Activated CD4-positive, alpha-beta memory T cell treated with anti-CD3 and anti-CD28 coated beads, Interleukin-2, amount 10 ng/mL, durations not matched to agents 7 days and 5 days (primary cell): ENCODE measurements around the gene TMBIM1. TPM values are rescaled to one million over a fixed set of nuclear protein-coding genes. Genes with fewer than 3 reads are reported as not detected.

Experiments
- CTCF ChIA-PET: fragments of 350-600 bp; sonication (Branson Sonifier 250); formaldehyde crosslinking; loops from one replicate; lab custom pipeline; 2021; ENCODE audit warnings: antibody characterized with exemption, inconsistent platforms; lab: Charles Lee
- POLR2A ChIA-PET: fragments of 350-600 bp; sonication (Branson Sonifier 250); formaldehyde crosslinking; loops from one replicate; lab custom pipeline; 2021; ENCODE audit warnings: antibody characterized with exemption; lab: Charles Lee
- DNase-seq: peaks from one replicate; pipeline ENCODE4 v3.0.0-alpha.2; 2020
- H3K27ac Mint-ChIP-seq: one replicate; pipeline ENCODE4 v1.8.0; 2021; ENCODE audit warnings: mild to moderate bottlenecking, mixed read lengths
- H3K27me3 Mint-ChIP-seq: one replicate; pipeline ENCODE4 v1.8.0; 2021; ENCODE audit warnings: mixed read lengths
- H3K36me3 Mint-ChIP-seq: one replicate; pipeline ENCODE4 v1.8.0; 2021; ENCODE audit warnings: low read depth, mixed read lengths
- H3K4me1 Mint-ChIP-seq: one replicate; pipeline ENCODE4 v1.8.0; 2021; ENCODE audit warnings: mixed read lengths
- H3K4me3 Mint-ChIP-seq: one replicate; pipeline ENCODE4 v1.8.0; 2021; ENCODE audit warnings: mild to moderate bottlenecking, mixed read lengths
- H3K9me3 Mint-ChIP-seq: one replicate; pipeline ENCODE4 v1.8.0; 2021; ENCODE audit warnings: mixed read lengths
- total RNA-seq, 2 experiments: library from RNA; stranded (reverse); gene quantifications; one replicate each; pipeline ENCODE4 v1.2.3, GENCODE V29; 2021

TMBIM1 gene
- total RNA-seq, 2 experiments from 2014 or later: 105 to 107 TPM

- Mint-ChIP-seq H3K36me3 (peaks cover 89% of the 10 kb centered on the region), H3K27me3 (no peaks in the 10 kb centered on the region), H3K9me3 (no peaks in the 10 kb centered on the region), H3K4me3 (no peak overlapping the region), H3K4me1 (peaks cover 40% of the 10 kb centered on the region), H3K27ac (peak overlapping the region; percentile 10)
- CTCF ChIA-PET: interaction anchor here (0.7 to 2.6 kb wide), 4 partner anchors 9 to 49 kb away, joined by 3 to 9 read pairs (median 4); no protein-coding TSS in a partner anchor
- POLR2A ChIA-PET: interaction anchor here (0.8 to 11.0 kb wide), 5 partner anchors 9 to 20 kb away, joined by 3 to 260 read pairs (median 5); partner anchors contain the start of gene ARPC2
- no peak for DNase-seq
Measured at GRCh38 chr2:218234521-218234920, 57.8 kb downstream of the TMBIM1 start.

- Mint-ChIP-seq H3K27ac (peak overlapping the region; percentile 29), H3K4me1 (peaks cover 46% of the 10 kb centered on the region), H3K9me3 (no peaks in the 10 kb centered on the region), H3K27me3 (no peaks in the 10 kb centered on the region), H3K4me3 (no peak overlapping the region), H3K36me3 (peaks cover 87% of the 10 kb centered on the region)
- ChIA-PET CTCF (interaction anchor here (1.2 to 2.6 kb wide), 4 partner anchors 9 to 24 kb away, joined by 3 to 9 read pairs (median 4); no protein-coding TSS in a partner anchor), POLR2A (interaction anchor here (0.9 to 11.0 kb wide), 5 partner anchors 8 to 15 kb away, joined by 3 to 260 read pairs (median 5); partner anchors contain the start of gene ARPC2)
- no peak for DNase-seq
Measured at GRCh38 chr2:218233543-218233942, 58.8 kb downstream of the TMBIM1 start.

GRCh38 chr2:218230882-218231281 lies 61.4 kb downstream of the TMBIM1 start:
- H3K36me3 Mint-ChIP-seq: peaks cover 89% of the 10 kb centered on the region
- H3K9me3 Mint-ChIP-seq: no peaks in the 10 kb centered on the region
- DNase-seq: peak; percentile 56
- H3K27me3 Mint-ChIP-seq: no peaks in the 10 kb centered on the region
- H3K4me1 Mint-ChIP-seq: peaks cover 70% of the 10 kb centered on the region
- peak overlapping the region; percentile 86 for H3K27ac Mint-ChIP-seq
- H3K4me3 Mint-ChIP-seq: peak overlapping the region; percentile 48
- ChIA-PET POLR2A (interaction anchor here (0.8 to 11.0 kb wide), 13 partner anchors 11 to 1017 kb away, joined by 3 to 260 read pairs (median 7); partner anchors contain the start of gene ARPC2), CTCF (interaction anchor here (0.6 to 4.6 kb wide), 14 partner anchors 10 to 341 kb away, joined by 3 to 62 read pairs (median 5); partner anchors contain the start of genes AAMP, ARPC2, CXCR1 and PNKD)

GRCh38 chr2:218229851-218230250 lies 62.5 kb downstream of the TMBIM1 start:
- DNase-seq: peak; percentile 58
- ChIA-PET CTCF (interaction anchor here (0.7 to 4.6 kb wide), 17 partner anchors 8 to 480 kb away, joined by 3 to 62 read pairs (median 5); partner anchors contain the start of genes AAMP, ARPC2 and PNKD), POLR2A (interaction anchor here (0.9 to 11.0 kb wide), 18 partner anchors 8 to 1018 kb away, joined by 3 to 260 read pairs (median 6); partner anchors contain the start of genes AAMP, ARPC2, BCS1L and CTDSP1)
- Mint-ChIP-seq H3K4me1 (peaks cover 80% of the 10 kb centered on the region), H3K4me3 (peak overlapping the region; percentile 48), H3K9me3 (no peaks in the 10 kb centered on the region), H3K27ac (peak overlapping the region; percentile 86), H3K36me3 (peaks cover 89% of the 10 kb centered on the region), H3K27me3 (no peaks in the 10 kb centered on the region)

- Mint-ChIP-seq H3K36me3 (peaks cover 89% of the 10 kb centered on the region), H3K4me3 (peak overlapping the region; percentile 33), H3K27ac (peak overlapping the region; percentile 86), H3K4me1 (peaks cover 82% of the 10 kb centered on the region), H3K27me3 (no peaks in the 10 kb centered on the region), H3K9me3 (no peaks in the 10 kb centered on the region)
- peak; percentile 63 for DNase-seq
- ChIA-PET CTCF (interaction anchor here (0.9 to 4.6 kb wide), 18 partner anchors 8 to 481 kb away, joined by 3 to 62 read pairs (median 5); partner anchors contain the start of genes AAMP, ARPC2 and PNKD), POLR2A (interaction anchor here (0.9 to 11.0 kb wide), 16 partner anchors 9 to 430 kb away, joined by 3 to 260 read pairs (median 8); partner anchors contain the start of genes AAMP, ARPC2, BCS1L and CTDSP1)
Measured at GRCh38 chr2:218229239-218229638, 63.1 kb downstream of the TMBIM1 start.

- H3K36me3 Mint-ChIP-seq: peaks cover 89% of the 10 kb centered on the region
- no peaks in the 10 kb centered on the region for H3K27me3 Mint-ChIP-seq
- POLR2A ChIA-PET: interaction anchor here (1.1 to 11.0 kb wide), 13 partner anchors 9 to 172 kb away, joined by 3 to 260 read pairs (median 9); partner anchors contain the start of genes AAMP, ARPC2, CTDSP1 and PNKD
- DNase-seq: no peak
- CTCF ChIA-PET: interaction anchor here (0.8 to 4.6 kb wide), 15 partner anchors 8 to 167 kb away, joined by 3 to 62 read pairs (median 5); partner anchors contain the start of genes ARPC2 and CATIP
- peaks cover 84% of the 10 kb centered on the region for H3K4me1 Mint-ChIP-seq
- H3K9me3 Mint-ChIP-seq: no peaks in the 10 kb centered on the region
- H3K27ac Mint-ChIP-seq: peak overlapping the region; percentile 86
- H3K4me3 Mint-ChIP-seq: peak overlapping the region; percentile 33
Measured at GRCh38 chr2:218228366-218229090, 63.8 kb downstream of the TMBIM1 start.

- peaks cover 90% of the 10 kb centered on the region for H3K4me1 Mint-ChIP-seq
- CTCF ChIA-PET: interaction anchor here (0.6 to 3.0 kb wide), 3 partner anchors 10 to 169 kb away, joined by 4 to 10 read pairs (median 4); no protein-coding TSS in a partner anchor
- H3K36me3 Mint-ChIP-seq: peaks cover 86% of the 10 kb centered on the region
- no peak for DNase-seq
- no peaks in the 10 kb centered on the region for H3K9me3 Mint-ChIP-seq
- no peaks in the 10 kb centered on the region for H3K27me3 Mint-ChIP-seq
- H3K4me3 Mint-ChIP-seq: no peak overlapping the region
- H3K27ac Mint-ChIP-seq: peak overlapping the region; percentile 74
- POLR2A ChIA-PET: interaction anchor here (0.6 to 11.0 kb wide), 4 partner anchors 8 to 431 kb away, joined by 3 to 260 read pairs (median 18); partner anchors contain the start of genes AAMP and ARPC2
Measured at GRCh38 chr2:218226903-218227302, 65.4 kb downstream of the TMBIM1 start.

Other genes with a start within 250 kb of the TMBIM1 start
- 1 to 10 TPM; 2.1 to 3.2 TPM for gene RUFY4, start 223.2 kb downstream of the TMBIM1 start, total RNA-seq
- under 1 TPM; 0.13 to 0.15 TPM for gene CXCR2, start 166.5 kb downstream of the TMBIM1 start, total RNA-seq
- gene CXCR1, start 125.5 kb downstream of the TMBIM1 start, total RNA-seq: 1 to 10 TPM; 2.7 to 3.0 TPM
- 100 to 1,000 TPM; 765 to 778 TPM for gene ARPC2, start 75.3 kb downstream of the TMBIM1 start, total RNA-seq
- under 1 TPM; 0.68 to 0.75 TPM for gene GPBAR1, start 31.5 kb downstream of the TMBIM1 start, total RNA-seq
- gene AAMP, start 22.4 kb downstream of the TMBIM1 start, total RNA-seq: 10 to 100 TPM; 44.2 to 46.8 TPM
- 10 to 100 TPM; 30.1 to 31.8 TPM for gene PNKD, start 22.0 kb downstream of the TMBIM1 start, total RNA-seq
- gene CATIP, start 64.4 kb upstream of the TMBIM1 start, total RNA-seq: not detected
- under 1 TPM; 0.13 to 0.25 TPM for gene SLC11A1, start 89.8 kb upstream of the TMBIM1 start, total RNA-seq
- 100 to 1,000 TPM; 203 to 205 TPM for gene CTDSP1, start 107.4 kb upstream of the TMBIM1 start, total RNA-seq
- gene VIL1, start 126.6 kb upstream of the TMBIM1 start, total RNA-seq: not detected